ENCODE data around the gene DYNC2H1. TPM values are rescaled to one million over a fixed set of nuclear protein-coding genes. Genes with fewer than 3 reads are reported as not detected.

The DYNC2H1 gene
- total RNA-seq, 4 donors from 2014 or later = 37.8 to 43.1 (median 38.8) TPM

DNA sequence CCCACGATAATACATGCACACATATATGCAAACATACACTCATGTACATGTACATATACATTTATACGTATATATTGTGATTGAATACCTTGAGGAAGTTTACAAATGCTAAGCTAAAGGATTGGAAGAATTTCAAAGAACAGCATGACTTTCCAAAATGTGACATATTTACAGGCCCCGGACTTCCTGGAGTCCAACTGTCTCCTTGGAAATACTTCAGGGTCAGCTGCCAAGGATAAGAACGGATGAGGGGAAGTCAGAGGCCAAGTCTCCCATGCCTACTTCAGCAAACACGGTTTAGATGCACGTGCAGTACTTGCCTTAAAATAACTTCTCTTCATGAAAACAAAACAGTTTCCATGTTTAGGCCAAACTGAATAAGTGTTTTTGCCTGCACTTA, 213.6 kb downstream of the DYNC2H1 start:
- no peak for DNase-seq (ENCODE audit: low spot score in 2 of 2)
- WGBS, 2 donors = 37 to 48% methylated on average over 6 of the region's 6 CpGs
- TF ChIP-seq CTCF (IDR thresholded peaks at IDR 0.05) (no peak), POLR2A (IDR thresholded peaks at IDR 0.05) (no peak), EP300 (IDR thresholded peaks at IDR 0.05) (no peak)
- no peaks in the 10 kb centered on the region for H3K9me3 ChIP-seq
- H3K27ac ChIP-seq = no peak overlapping the region
- H3K36me3 ChIP-seq = peaks cover 0 to 48% (median 0%) of the 10 kb centered on the region in 3 donors
- no peak overlapping the region for H3K4me3 ChIP-seq
- H3K4me1 ChIP-seq = no peaks in the 10 kb centered on the region
- H3K27me3 ChIP-seq = no peaks in the 10 kb centered on the region

GRCh38 chr11:103325686-103326069, 216.5 kb downstream of the DYNC2H1 start:
- TF ChIP-seq EP300 (IDR thresholded peaks at IDR 0.05) = no peak
- no peak for TF ChIP-seq POLR2A (IDR thresholded peaks at IDR 0.05)
- no peak for TF ChIP-seq CTCF (IDR thresholded peaks at IDR 0.05)
- 69 to 72% methylated on average over 7 of the region's 7 CpGs for WGBS, 2 donors
- Histone ChIP-seq H3K27ac (no peak overlapping the region), H3K9me3 (no peaks in the 10 kb centered on the region), H3K4me1 (no peaks in the 10 kb centered on the region), H3K4me3 (no peak overlapping the region), H3K36me3 (peaks cover 0 to 60% (median 0%) of the 10 kb centered on the region in 3 donors), H3K27me3 (no peaks in the 10 kb centered on the region)
- no peak for DNase-seq (ENCODE audit: low spot score in 2 of 2)

- H3K27me3 ChIP-seq = no peaks in the 10 kb centered on the region
Measured at GRCh38 chr11:103326070-103326794, 217.0 kb downstream of the DYNC2H1 start.

GRCh38 chr11:103327721-103328120, 218.5 kb downstream of the DYNC2H1 start:
- no peaks in the 10 kb centered on the region for H3K9me3 ChIP-seq

More at GRCh38 chr11:103326070-103326794, 217.0 kb downstream of the DYNC2H1 start:
- H3K36me3 ChIP-seq = peaks cover 0 to 61% (median 0%) of the 10 kb centered on the region in 3 donors
- peak in 1 of 2 donors; percentile 59 for DNase-seq (ENCODE audit: low spot score in 2 of 2)
- no peaks in the 10 kb centered on the region for H3K4me1 ChIP-seq
- TF ChIP-seq EP300 (IDR thresholded peaks at IDR 0.05) (no peak), POLR2A (IDR thresholded peaks at IDR 0.05) (no peak), CTCF (IDR thresholded peaks at IDR 0.05) (peak in 3 of 5 experiments; percentile 11 to 45 (median 29))
- no peak overlapping the region for H3K4me3 ChIP-seq
- 77% methylated on average over 24 to 25 of the region's 25 CpGs for WGBS, 2 donors
- no peak overlapping the region for H3K27ac ChIP-seq
- no peaks in the 10 kb centered on the region for H3K9me3 ChIP-seq

More at GRCh38 chr11:103327721-103328120, 218.5 kb downstream of the DYNC2H1 start:
- Histone ChIP-seq H3K36me3 (peaks cover 0 to 69% (median 0%) of the 10 kb centered on the region in 3 donors), H3K27me3 (no peaks in the 10 kb centered on the region), H3K27ac (no peak overlapping the region), H3K4me3 (no peak overlapping the region), H3K4me1 (no peaks in the 10 kb centered on the region)
- WGBS, 2 donors = 93 to 95% methylated on average over 5 of the region's 5 CpGs
- DNase-seq (ENCODE audit: low spot score in 2 of 2) = no peak
- no peak for TF ChIP-seq EP300 (IDR thresholded peaks at IDR 0.05)
- no peak for TF ChIP-seq CTCF (IDR thresholded peaks at IDR 0.05)
- no peak for TF ChIP-seq POLR2A (IDR thresholded peaks at IDR 0.05)
